Heart right ventricle (tissue), 16 donors: Measurements from ENCODE around the gene JSRP1. TPM values are rescaled to one million over a fixed set of nuclear protein-coding genes. Genes with fewer than 3 reads are reported as not detected.

Experiments
- ATAC-seq, 8 donors: fragments of 200-7000 bp; cut with Tn5 transposase; one replicate each; pipeline ENCODE4 v1.9.1; 2020; ENCODE audit warnings: mild to moderate bottlenecking in 8 of 8, moderate library complexity in 8 of 8, moderate number of reproducible peaks in 1 of 8
- DNase-seq, 2 donors: peaks; one replicate each; pipeline ENCODE4 v3.0.0-alpha.2; 2020
- H3K27ac ChIP-seq, 10 donors: fragments of 200-600 bp; sonication (generic) in 2 of 10; one replicate each; pipeline versions ENCODE4 v1.5.0 to v1.8.0; 2020 to 2022; ENCODE audit warnings: mild to moderate bottlenecking in 3 of 10
- H3K27me3 ChIP-seq, 7 donors: fragments of 200-600 bp; one replicate each; pipeline ENCODE4 v1.8.0; 2021 to 2022; ENCODE audit warnings: mild to moderate bottlenecking in 2 of 7
- H3K36me3 ChIP-seq, 9 donors: fragments of 200-600 bp; sonication (generic) in 1 of 9; one replicate each; pipeline versions ENCODE4 v1.5.0 to v1.8.0; 2020 to 2022; ENCODE audit warnings: mild to moderate bottlenecking in 2 of 9
- H3K4me1 ChIP-seq, 9 donors: fragments of 200-600 bp; sonication (generic) in 1 of 9; one replicate each; pipeline versions ENCODE4 v1.5.0 to v1.8.0; 2020 to 2022; ENCODE audit warnings: mild to moderate bottlenecking in 4 of 9
- H3K4me3 ChIP-seq, 10 donors: fragments of 200-600 bp; sonication (generic) in 2 of 10; one replicate each; pipeline versions ENCODE4 v1.5.0 to v1.8.0; 2020 to 2022; ENCODE audit warnings: mild to moderate bottlenecking in 7 of 10, moderate library complexity in 2 of 10
- H3K9me3 ChIP-seq, 11 donors: fragments of 200-600 bp in 10 of 11; sonication (generic) in 2 of 11; one replicate each; pipeline versions ENCODE4 v1.5.0 to v1.8.0; 2013 to 2022; ENCODE audit warnings: mild to moderate bottlenecking in 2 of 11, control low read depth in 1 of 11, moderate library complexity in 1 of 11
- CTCF ChIP-seq, 9 donors: fragments of 200-600 bp; sonication (generic) in 2 of 9; IDR thresholded peaks; one replicate each; pipeline versions ENCODE4 v1.5.0 to v1.8.0; 2021 to 2022; ENCODE audit warnings: antibody characterized with exemption in 9 of 9, mild to moderate bottlenecking in 5 of 9, moderate library complexity in 1 of 9
- WGBS, 2 donors: extraction: QIAGEN DNeasy Blood & Tissue Kit; methylation state at CpG; one replicate each; pipeline ENCODE4 v1.1.7; 2013; ENCODE audit warnings: inconsistent platforms in 1 of 2; 5-methylcytosine and 5-hydroxymethylcytosine counted together
- intact Hi-C, 10 donors: fragments of 100-400 bp; cut with DNase I; formaldehyde crosslinking; loops; one replicate each; pipeline versions ENCODE4 v1.11.1 to v1.14.2; 2022
- polyA plus RNA-seq, 2 donors: library from polyadenylated mRNA; stranded (reverse); fragments of 200-250 nt; gene quantifications; one replicate each; pipeline ENCODE4 v1.2.3, GENCODE V29; 2013
- total RNA-seq, 10 donors: library from RNA; stranded (reverse); fragmentation: NEBNext Ultra II Directional in 3 of 10; extraction: Animal tissue kit (Norgen Biotek cat#: 25700) in 3 of 10; gene quantifications; one replicate each; pipeline versions ENCODE4 v1.2.1 to v1.2.4, GENCODE V29; 2021 to 2023
- donor health status: Arrhythmogenic right ventricular cardiomyopathy.
- donor health status: ischemic (EF 13 %, LVEDD 7.1; RV severe dilation, severe dysfunction).
- donor health status: healthy with polysubstance abuse.
- donor health status: DM: no; HTN: yes; CAD: no.
- donor health status: DM: no; HTN: no; CAD: no.
- donor health status: ischemic (EF 25% LVEDD 6.9; RV normal size, moderate dysfunction).
- donor health status: ischemic (EF 25% LVEDD 5.7; RV mildly dilated, moderate dysfunction).
- donor health status: healthy.
- donor health status: DM: yes; HTN: yes; CAD: no.
- donor health status: Ischemic cardiomyopathy.
- donor health status: ischemic (EF 35%, LVEDD 5.7; RV mildly dilated, moderate dysfunction).
- donor health status: nonischemic (EF 11% LVEDD 7.7; RV severe dilation, severe dysfunction).
- donor health status: DM: yes; HTN: yes; CAD: no.
- donor health status: PGD.
- donor health status: ischemic (EF 29% LVEDD 5.4; RV normal size, mild dysfunction).
- donor health status: nonischemic (EF 23%, LVEDD 6.1; RV moderate dilation, normal function).

Gene JSRP1
- total and polyA plus RNA-seq, 12 donors: 0.29 to 0.72 (median 0.38) TPM; not detected in 8

GRCh38 chr19:2302319-2303210 lies 46.3 kb upstream of the JSRP1 start:
- peaks cover 0 to 63% (median 45%) of the 10 kb centered on the region in 7 donors for H3K27me3 ChIP-seq
- intact Hi-C loops: no loop called here
- no peaks in the 10 kb centered on the region for H3K9me3 ChIP-seq
- H3K36me3 ChIP-seq: no peaks in the 10 kb centered on the region
- peak overlapping the region in 7 of 10 donors; percentile 7 to 39 (median 12) for H3K4me3 ChIP-seq
- no peak overlapping the region for H3K27ac ChIP-seq
- no peak for TF ChIP-seq CTCF (IDR thresholded peaks at IDR 0.05)
- 15 to 18% methylated on average over 62 of the region's 62 CpGs for WGBS, 2 donors
- peaks cover 5 to 13% (median 8%) of the 10 kb centered on the region in 9 donors for H3K4me1 ChIP-seq
- ATAC-seq (peak; percentile 42 to 84 (median 75)), DNase-seq (peak; percentile 57 to 66)

- intact Hi-C loops: no loop called here
- Histone ChIP-seq H3K4me1 (peaks cover 5 to 13% (median 9%) of the 10 kb centered on the region in 9 donors), H3K36me3 (no peaks in the 10 kb centered on the region), H3K27me3 (peaks cover 0 to 43% (median 32%) of the 10 kb centered on the region in 7 donors), H3K9me3 (no peaks in the 10 kb centered on the region), H3K27ac (no peak overlapping the region), H3K4me3 (no peak overlapping the region)
- DNase-seq (no peak), ATAC-seq (no peak)
- no peak for TF ChIP-seq CTCF (IDR thresholded peaks at IDR 0.05)
- 83% methylated on average over 16 to 17 of the region's 17 CpGs for WGBS, 2 donors
Observed at GRCh38 chr19:2300533-2300932, 44.3 kb upstream of the JSRP1 start.

- Histone ChIP-seq H3K27ac (no peak overlapping the region), H3K36me3 (no peaks in the 10 kb centered on the region), H3K4me1 (peaks cover 6 to 31% (median 18%) of the 10 kb centered on the region in 9 donors), H3K27me3 (peaks cover 6 to 48% (median 42%) of the 10 kb centered on the region in 7 donors), H3K9me3 (no peaks in the 10 kb centered on the region), H3K4me3 (no peak overlapping the region)
- 87 to 88% methylated on average over 16 of the region's 16 CpGs for WGBS, 2 donors
- no peak for TF ChIP-seq CTCF (IDR thresholded peaks at IDR 0.05)
- DNase-seq (no peak), ATAC-seq (no peak)
- intact Hi-C loops: no loop called here
Observed at GRCh38 chr19:2296141-2296540, 39.9 kb upstream of the JSRP1 start.

GRCh38 chr19:2294687-2295335 lies 38.6 kb upstream of the JSRP1 start:
- Histone ChIP-seq H3K4me1 (peaks cover 19 to 45% (median 32%) of the 10 kb centered on the region in 9 donors), H3K36me3 (no peaks in the 10 kb centered on the region), H3K27me3 (peaks cover 18 to 51% (median 45%) of the 10 kb centered on the region in 7 donors), H3K4me3 (peak overlapping the region in 6 of 10 donors; percentile 7 to 31 (median 16)), H3K27ac (no peak overlapping the region), H3K9me3 (no peaks in the 10 kb centered on the region)
- 9 to 10% methylated on average over 26 of the region's 26 CpGs for WGBS, 2 donors
- DNase-seq (no peak), ATAC-seq (peak; percentile 52 to 84 (median 68))
- intact Hi-C loops: no loop called here
- no peak for TF ChIP-seq CTCF (IDR thresholded peaks at IDR 0.05)
